Measurements from ENCODE around the gene FBXO44. TPM values are rescaled to one million over a fixed set of nuclear protein-coding genes. Genes with fewer than 3 reads are reported as not detected.

The FBXO44 gene
- total RNA-seq, 1 experiment from 2014 or later, result 70.8 TPM

DNA sequence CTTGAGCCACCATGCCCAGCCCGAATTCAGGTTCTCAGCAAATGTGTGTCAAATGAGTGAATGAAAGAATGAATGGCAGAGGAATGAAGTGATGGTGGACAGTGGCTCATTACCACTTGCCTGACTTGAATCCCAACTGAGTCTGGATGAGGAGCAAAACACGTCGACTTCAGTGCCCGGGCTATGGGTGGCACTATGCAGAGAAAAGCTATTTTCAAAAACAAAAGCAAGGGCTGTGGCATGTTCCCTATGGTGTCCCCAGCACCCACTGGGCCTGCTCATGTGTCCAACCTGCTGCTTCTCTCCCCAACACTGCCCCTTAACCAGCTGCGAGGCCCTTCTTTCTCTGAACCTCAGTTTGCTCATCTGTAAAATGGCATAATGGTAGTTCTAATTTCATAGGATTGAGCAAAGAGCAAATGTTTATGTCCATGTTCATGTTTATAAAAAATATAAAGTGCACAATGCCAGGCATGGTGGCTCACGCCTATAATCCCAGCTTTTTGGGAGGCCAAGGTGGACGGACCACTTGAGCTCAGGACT lies 30.6 kb downstream of the FBXO44 start:
- no peak for TF ChIP-seq REST (IDR thresholded peaks at IDR 0.05; ENCODE audit: insufficient read depth in 1 of 2, low read depth in 2 of 2, low read length in 1 of 2)
- TF ChIP-seq SIN3A (IDR thresholded peaks at IDR 0.05; ENCODE audit: borderline replicate concordance, insufficient read depth, low read depth, low read length), result no peak
- TF ChIP-seq TCF7L2 (IDR thresholded peaks at IDR 0.05; ENCODE audit: low read depth, low read length), result no peak
- TF ChIP-seq, protein P1, sequence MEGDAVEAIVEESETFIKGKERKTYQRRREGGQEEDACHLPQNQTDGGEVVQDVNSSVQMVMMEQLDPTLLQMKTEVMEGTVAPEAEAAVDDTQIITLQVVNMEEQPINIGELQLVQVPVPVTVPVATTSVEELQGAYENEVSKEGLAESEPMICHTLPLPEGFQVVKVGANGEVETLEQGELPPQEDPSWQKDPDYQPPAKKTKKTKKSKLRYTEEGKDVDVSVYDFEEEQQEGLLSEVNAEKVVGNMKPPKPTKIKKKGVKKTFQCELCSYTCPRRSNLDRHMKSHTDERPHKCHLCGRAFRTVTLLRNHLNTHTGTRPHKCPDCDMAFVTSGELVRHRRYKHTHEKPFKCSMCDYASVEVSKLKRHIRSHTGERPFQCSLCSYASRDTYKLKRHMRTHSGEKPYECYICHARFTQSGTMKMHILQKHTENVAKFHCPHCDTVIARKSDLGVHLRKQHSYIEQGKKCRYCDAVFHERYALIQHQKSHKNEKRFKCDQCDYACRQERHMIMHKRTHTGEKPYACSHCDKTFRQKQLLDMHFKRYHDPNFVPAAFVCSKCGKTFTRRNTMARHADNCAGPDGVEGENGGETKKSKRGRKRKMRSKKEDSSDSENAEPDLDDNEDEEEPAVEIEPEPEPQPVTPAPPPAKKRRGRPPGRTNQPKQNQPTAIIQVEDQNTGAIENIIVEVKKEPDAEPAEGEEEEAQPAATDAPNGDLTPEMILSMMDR (IDR thresholded peaks at IDR 0.05), result no peak
- TF ChIP-seq POLR2AphosphoS5 (IDR thresholded peaks at IDR 0.05; ENCODE audit: low read depth, low read length), result no peak
- BruUV-seq (replicated peaks), result no TSS peak
- in situ Hi-C loops (cut with HindIII; ENCODE audit: low pct_unique_long_range_greater_than_20kb, low sequenced_read_pairs), result no loop called here
- DNase-seq (ENCODE audit: low read depth, low spot score) (no peak), ATAC-seq (no peak)
- CTCF ChIA-PET, result no interaction called here
- H3K4me1 ChIP-seq (ENCODE audit: control insufficient read depth, insufficient read depth, low read length), result peaks cover 7% of the 10 kb centered on the region
- H3K36me3 ChIP-seq (ENCODE audit: control insufficient read depth, insufficient read depth, low read length), result no peaks in the 10 kb centered on the region
- no peaks in the 10 kb centered on the region for H3K9me3 ChIP-seq (ENCODE audit: control insufficient read depth, insufficient read depth, low read depth, low read length)
- H3K27me3 ChIP-seq (ENCODE audit: control insufficient read depth, insufficient read depth, low read length), result no peaks in the 10 kb centered on the region
- intact Hi-C loops (cut with micrococcal nuclease; ENCODE audit: unreplicated experiment), result no loop called here
- POLR2A ChIA-PET, result no interaction called here
- H3K4me3 ChIP-seq (ENCODE audit: low read depth in 2 of 2, low read length in 2 of 2), result no peak overlapping the region
- no peak overlapping the region for H3K27ac ChIP-seq (ENCODE audit: low read length)

DNA sequence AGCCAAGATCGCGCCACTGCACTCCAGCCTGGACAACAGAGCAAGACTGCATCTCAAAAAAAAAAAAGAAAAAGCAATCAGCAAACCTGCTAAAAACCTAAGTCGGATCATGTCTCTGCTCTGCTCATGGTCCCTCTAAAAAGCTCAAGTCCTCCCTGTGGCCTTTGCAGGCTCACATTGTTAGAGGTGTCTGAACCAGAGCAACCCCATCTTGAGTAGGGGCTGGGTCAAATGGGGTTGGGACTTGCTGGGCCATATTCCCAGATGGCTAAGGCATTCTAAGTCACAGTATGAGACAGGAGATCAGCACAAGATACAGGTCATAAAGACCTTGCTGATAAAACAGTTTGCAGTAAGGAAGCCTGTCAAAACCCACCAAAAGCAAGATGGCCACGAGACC lies 33.8 kb downstream of the FBXO44 start:
- Histone ChIP-seq H3K9me3 (ENCODE audit: control insufficient read depth, insufficient read depth, low read depth, low read length) (no peaks in the 10 kb centered on the region), H3K4me3 (ENCODE audit: low read depth in 2 of 2, low read length in 2 of 2) (no peak overlapping the region), H3K4me1 (ENCODE audit: control insufficient read depth, insufficient read depth, low read length) (peaks cover 7% of the 10 kb centered on the region; the same call in 1 of the 2 replicates), H3K27ac (ENCODE audit: low read length) (no peak overlapping the region), H3K36me3 (ENCODE audit: control insufficient read depth, insufficient read depth, low read length) (no peaks in the 10 kb centered on the region; the same call in 1 of the 2 replicates), H3K27me3 (ENCODE audit: control insufficient read depth, insufficient read depth, low read length) (no peaks in the 10 kb centered on the region; the same call in 1 of the 2 replicates)
- TF ChIP-seq SIN3A (IDR thresholded peaks at IDR 0.05; ENCODE audit: borderline replicate concordance, insufficient read depth, low read depth, low read length) (no peak), REST (IDR thresholded peaks at IDR 0.05; ENCODE audit: insufficient read depth in 1 of 2, low read depth in 2 of 2, low read length in 1 of 2) (no peak), TCF7L2 (IDR thresholded peaks at IDR 0.05; ENCODE audit: low read depth, low read length) (no peak), POLR2AphosphoS5 (IDR thresholded peaks at IDR 0.05; ENCODE audit: low read depth, low read length) (no peak)
- TF ChIP-seq, protein P1 (IDR thresholded peaks at IDR 0.05), result no peak
- intact Hi-C loops (cut with micrococcal nuclease; ENCODE audit: unreplicated experiment) (no loop called here), in situ Hi-C loops (cut with HindIII; ENCODE audit: low pct_unique_long_range_greater_than_20kb, low sequenced_read_pairs) (no loop called here)
- DNase-seq (ENCODE audit: low read depth, low spot score) (no peak), ATAC-seq (no peak)
- POLR2A ChIA-PET, result no interaction called here
- CTCF ChIA-PET, result no interaction called here
- no TSS peak for BruUV-seq (replicated peaks)

Data from Panc1 (cell line).